Measurements from ENCODE around the gene SFI1. TPM values are rescaled to one million over a fixed set of nuclear protein-coding genes. Genes with fewer than 3 reads are reported as not detected.

SFI1 gene
- total RNA-seq, 1 experiment from 2014 or later, result 61.6 TPM

- DNase-seq (ENCODE audit: low spot score), result no peak
- Histone ChIP-seq H3K36me3 (ENCODE audit: insufficient read depth, low read length, poor library complexity, severe bottlenecking) (no peaks in the 10 kb centered on the region), H3K4me3 (ENCODE audit: low read depth, low read length, poor library complexity, severe bottlenecking) (no peak overlapping the region), H3K27me3 (replicated peaks; ENCODE audit: insufficient read depth, low read depth, low read length, poor library complexity) (no peaks in the 10 kb centered on the region), H3K4me1 (ENCODE audit: insufficient read depth, low read length, poor library complexity, severe bottlenecking) (no peaks in the 10 kb centered on the region), H3K27ac (ENCODE audit: low read depth, low read length, poor library complexity, severe bottlenecking) (no peak overlapping the region), H3K9me3 (ENCODE audit: low read depth, low read length, poor library complexity, severe bottlenecking) (no peaks in the 10 kb centered on the region)
- no peak for TF ChIP-seq EZH2 (IDR thresholded peaks at IDR 0.05; ENCODE audit: borderline replicate concordance, low read depth, low read length, poor library complexity, severe bottlenecking)
- ChIA-PET CTCF (no interaction called here), POLR2A (ENCODE audit: low non-redundant PET) (no interaction called here)
- no TSS peak for BruUV-seq (replicated peaks)
- intact Hi-C loops (cut with micrococcal nuclease; ENCODE audit: unreplicated experiment), result no loop called here
Measured at GRCh38 chr22:31578171-31578570, 81.8 kb downstream of the SFI1 start.

- Histone ChIP-seq H3K9me3 (ENCODE audit: low read depth, low read length, poor library complexity, severe bottlenecking) (no peaks in the 10 kb centered on the region), H3K27me3 (replicated peaks; ENCODE audit: insufficient read depth, low read depth, low read length, poor library complexity) (no peaks in the 10 kb centered on the region), H3K4me3 (ENCODE audit: low read depth, low read length, poor library complexity, severe bottlenecking) (no peak overlapping the region), H3K27ac (ENCODE audit: low read depth, low read length, poor library complexity, severe bottlenecking) (no peak overlapping the region), H3K4me1 (ENCODE audit: insufficient read depth, low read length, poor library complexity, severe bottlenecking) (no peaks in the 10 kb centered on the region), H3K36me3 (ENCODE audit: insufficient read depth, low read length, poor library complexity, severe bottlenecking) (peaks cover 8% of the 10 kb centered on the region)
- intact Hi-C loops (cut with micrococcal nuclease; ENCODE audit: unreplicated experiment), result no loop called here
- TF ChIP-seq, protein P1, sequence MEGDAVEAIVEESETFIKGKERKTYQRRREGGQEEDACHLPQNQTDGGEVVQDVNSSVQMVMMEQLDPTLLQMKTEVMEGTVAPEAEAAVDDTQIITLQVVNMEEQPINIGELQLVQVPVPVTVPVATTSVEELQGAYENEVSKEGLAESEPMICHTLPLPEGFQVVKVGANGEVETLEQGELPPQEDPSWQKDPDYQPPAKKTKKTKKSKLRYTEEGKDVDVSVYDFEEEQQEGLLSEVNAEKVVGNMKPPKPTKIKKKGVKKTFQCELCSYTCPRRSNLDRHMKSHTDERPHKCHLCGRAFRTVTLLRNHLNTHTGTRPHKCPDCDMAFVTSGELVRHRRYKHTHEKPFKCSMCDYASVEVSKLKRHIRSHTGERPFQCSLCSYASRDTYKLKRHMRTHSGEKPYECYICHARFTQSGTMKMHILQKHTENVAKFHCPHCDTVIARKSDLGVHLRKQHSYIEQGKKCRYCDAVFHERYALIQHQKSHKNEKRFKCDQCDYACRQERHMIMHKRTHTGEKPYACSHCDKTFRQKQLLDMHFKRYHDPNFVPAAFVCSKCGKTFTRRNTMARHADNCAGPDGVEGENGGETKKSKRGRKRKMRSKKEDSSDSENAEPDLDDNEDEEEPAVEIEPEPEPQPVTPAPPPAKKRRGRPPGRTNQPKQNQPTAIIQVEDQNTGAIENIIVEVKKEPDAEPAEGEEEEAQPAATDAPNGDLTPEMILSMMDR (conservative IDR thresholded peaks at IDR 0.05; ENCODE audit: low read depth, low read length), result no peak
- no peak for TF ChIP-seq EZH2 (IDR thresholded peaks at IDR 0.05; ENCODE audit: borderline replicate concordance, low read depth, low read length, poor library complexity, severe bottlenecking)
- CTCF ChIA-PET, result no interaction called here
- DNase-seq (ENCODE audit: low spot score), result no peak
- POLR2A ChIA-PET (ENCODE audit: low non-redundant PET), result no interaction called here
- BruUV-seq (replicated peaks), result no TSS peak
Measured at GRCh38 chr22:31579835-31580242, 83.5 kb downstream of the SFI1 start.

DNA sequence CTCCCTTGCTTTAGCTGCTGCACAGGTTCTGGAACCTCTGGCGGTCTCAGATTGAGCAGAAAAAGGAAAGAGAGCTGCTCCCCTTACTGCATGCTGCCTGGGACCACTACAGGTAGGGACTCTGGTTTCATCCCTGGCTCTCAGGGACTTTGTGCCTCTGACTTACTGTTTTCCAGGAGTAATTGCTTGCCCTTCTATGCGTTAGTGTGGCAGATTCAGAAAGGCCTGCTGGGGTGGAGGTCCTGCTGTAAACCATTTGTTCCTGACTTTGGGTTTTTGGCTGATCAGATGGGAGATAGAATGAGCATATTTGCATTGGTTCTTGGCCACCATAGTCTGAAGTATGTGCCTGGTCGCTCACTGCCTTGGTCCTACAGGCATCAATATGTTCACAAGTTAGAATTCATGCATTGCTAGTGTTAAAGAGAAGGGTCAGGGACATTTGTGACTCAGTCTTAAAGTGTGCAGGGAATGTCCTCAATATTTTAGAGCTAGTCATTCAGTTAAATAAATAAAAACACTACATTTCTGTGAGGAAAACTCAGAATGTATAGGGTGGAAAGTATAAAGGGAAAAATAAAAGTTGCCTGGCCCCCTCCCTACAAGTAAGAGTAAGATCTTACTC, 87.6 kb downstream of the SFI1 start:
- Histone ChIP-seq H3K27me3 (replicated peaks; ENCODE audit: insufficient read depth, low read depth, low read length, poor library complexity) (no peaks in the 10 kb centered on the region), H3K27ac (ENCODE audit: low read depth, low read length, poor library complexity, severe bottlenecking) (no peak overlapping the region), H3K4me3 (ENCODE audit: low read depth, low read length, poor library complexity, severe bottlenecking) (no peak overlapping the region), H3K9me3 (ENCODE audit: low read depth, low read length, poor library complexity, severe bottlenecking) (no peaks in the 10 kb centered on the region), H3K4me1 (ENCODE audit: insufficient read depth, low read length, poor library complexity, severe bottlenecking) (no peaks in the 10 kb centered on the region), H3K36me3 (ENCODE audit: insufficient read depth, low read length, poor library complexity, severe bottlenecking) (peaks cover 23% of the 10 kb centered on the region)
- no TSS peak for BruUV-seq (replicated peaks)
- ChIA-PET CTCF (no interaction called here), POLR2A (ENCODE audit: low non-redundant PET) (no interaction called here)
- no peak for TF ChIP-seq EZH2 (IDR thresholded peaks at IDR 0.05; ENCODE audit: borderline replicate concordance, low read depth, low read length, poor library complexity, severe bottlenecking)
- TF ChIP-seq, protein P1 (conservative IDR thresholded peaks at IDR 0.05; ENCODE audit: low read depth, low read length), result no peak
- intact Hi-C loops (cut with micrococcal nuclease; ENCODE audit: unreplicated experiment), result no loop called here
- no peak for DNase-seq (ENCODE audit: low spot score)

DNA sequence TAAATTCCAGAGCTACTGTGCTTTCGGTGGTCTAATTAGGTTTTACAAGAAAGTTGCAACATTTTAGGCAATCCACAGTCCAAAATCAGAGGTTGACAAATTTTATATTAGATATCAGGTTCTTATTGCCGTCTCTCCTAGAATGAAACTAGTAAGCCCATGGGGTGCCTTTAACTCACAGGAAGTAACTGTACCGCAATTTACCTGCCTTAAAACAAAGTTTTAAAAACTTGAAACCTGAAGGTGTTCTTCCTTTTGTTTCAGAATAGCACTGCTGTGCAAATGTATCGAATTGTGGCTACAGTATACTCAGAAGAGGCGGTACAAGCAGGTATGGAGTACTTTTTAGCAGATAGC, 88.4 kb downstream of the SFI1 start:
- H3K36me3 ChIP-seq (ENCODE audit: insufficient read depth, low read length, poor library complexity, severe bottlenecking), result peaks cover 23% of the 10 kb centered on the region
- no peak overlapping the region for H3K4me3 ChIP-seq (ENCODE audit: low read depth, low read length, poor library complexity, severe bottlenecking)
- TF ChIP-seq EZH2 (IDR thresholded peaks at IDR 0.05; ENCODE audit: borderline replicate concordance, low read depth, low read length, poor library complexity, severe bottlenecking), result no peak
- TF ChIP-seq, protein P1 (conservative IDR thresholded peaks at IDR 0.05; ENCODE audit: low read depth, low read length), result no peak
- DNase-seq (ENCODE audit: low spot score), result no peak
- H3K4me1 ChIP-seq (ENCODE audit: insufficient read depth, low read length, poor library complexity, severe bottlenecking), result no peaks in the 10 kb centered on the region
- H3K27ac ChIP-seq (ENCODE audit: low read depth, low read length, poor library complexity, severe bottlenecking), result no peak overlapping the region
- H3K9me3 ChIP-seq (ENCODE audit: low read depth, low read length, poor library complexity, severe bottlenecking), result no peaks in the 10 kb centered on the region
- intact Hi-C loops (cut with micrococcal nuclease; ENCODE audit: unreplicated experiment), result no loop called here
- BruUV-seq (replicated peaks), result no TSS peak
- no peaks in the 10 kb centered on the region for H3K27me3 ChIP-seq (replicated peaks; ENCODE audit: insufficient read depth, low read depth, low read length, poor library complexity)
- ChIA-PET POLR2A (ENCODE audit: low non-redundant PET) (no interaction called here), CTCF (no interaction called here)
